ENCODE measurements around the gene TCF21. TPM values are rescaled to one million over a fixed set of nuclear protein-coding genes. Genes with fewer than 3 reads are reported as not detected.

The TCF21 gene
- 0.02 to 0.10 TPM (median 0.03 TPM) in 5 replicates for total RNA-seq (2022; extraction: Qiagen RNA extraction)

GRCh38 chr6:133888929-133889556 lies at the start of gene TCF21:
Gene TCF21 (plus strand): TSS chr6:133889113. CDS start chr6:133889398, 285 bp downstream.

Other genes starting within 250 kb of the TCF21 start
- gene TBPL1, start 64.1 kb downstream of the TCF21 start, total RNA-seq (2022; extraction: Qiagen RNA extraction) = 18.7 to 24.5 TPM (median 23.7 TPM) in 5 replicates
- gene SLC2A12, start 163.5 kb downstream of the TCF21 start, total RNA-seq (2022; extraction: Qiagen RNA extraction) = 0.24 to 0.40 TPM (median 0.26 TPM) in 5 replicates